H1 (cell line): ENCODE measurements around the gene TGFB2. TPM values are rescaled to one million over a fixed set of nuclear protein-coding genes. Genes with fewer than 3 reads are reported as not detected.

Experiments used
- CTCF ChIA-PET: fragments of 300-600 bp; sonication (Branson Sonifier 250); formaldehyde crosslinking; loops from one replicate; lab custom pipeline; 2021; ENCODE audit not compliant: partially characterized antibody; lab: Charles Lee
- POLR2A ChIA-PET: fragments of 300-600 bp; sonication (Branson Sonifier 250); formaldehyde crosslinking; loops from one replicate; lab custom pipeline; 2021; ENCODE audit warnings: inconsistent platforms; ENCODE audit not compliant: partially characterized antibody; lab: Charles Lee
- DNase-seq, 2 experiments: peaks; one replicate each; pipeline versions ENCODE4 v3.0.0 to v3.0.0-alpha.2; 2010 to 2022; ENCODE audit warnings: low spot score in 2 of 2, low read depth in 1 of 2, mixed read lengths in 1 of 2
- FAIRE-seq: peaks from 2 replicates; lab custom pipeline; 2011; peaks lifted over from hg19 to GRCh38; lab: Jason Lieb, UNC
- H2AFZ ChIP-seq: 2 replicates; pipeline ENCODE4 v1.8.1; 2012; ENCODE audit warnings: low read length, inconsistent platforms
- H2AK5ac ChIP-seq: 2 replicates; pipeline ENCODE4 v1.6.1; 2013; ENCODE audit warnings: low read depth, low read length
- H2BK120ac ChIP-seq: replicated peaks from 2 replicates; pipeline ENCODE3; 2013; ENCODE audit warnings: low read depth, low read length, inconsistent platforms
- H2BK12ac ChIP-seq: 2 replicates; pipeline ENCODE4 v1.6.1; 2013; ENCODE audit warnings: low read depth, low read length
- H2BK15ac ChIP-seq: 2 replicates; pipeline ENCODE4 v1.6.1; 2013; ENCODE audit warnings: low read length
- H2BK20ac ChIP-seq: 2 replicates; pipeline ENCODE4 v1.6.1; 2013; ENCODE audit warnings: low read length
- H2BK5ac ChIP-seq: 2 replicates; pipeline ENCODE4 v1.6.1; 2013; ENCODE audit warnings: low read depth, low read length
- H3K14ac ChIP-seq: 2 replicates; pipeline ENCODE4 v1.6.1; 2013; ENCODE audit warnings: inconsistent platforms; ENCODE audit not compliant: insufficient read length
- H3K18ac ChIP-seq: 2 replicates; pipeline ENCODE4 v1.6.1; 2013; ENCODE audit warnings: low read length; ENCODE audit errors: extremely low read depth
- H3K23ac ChIP-seq: 2 replicates; pipeline ENCODE4 v1.6.1; 2013; ENCODE audit warnings: inconsistent platforms; ENCODE audit not compliant: insufficient read length
- H3K23me2 ChIP-seq: 2 replicates; pipeline ENCODE4 v1.6.1; 2013; ENCODE audit warnings: low read depth, low read length
- H3K27ac ChIP-seq: 2 replicates; pipeline ENCODE4 v1.6.1; 2011; ENCODE audit warnings: low read depth, low read length, inconsistent platforms
- H3K27me3 ChIP-seq, 4 experiments: replicated peaks in 1 of 4; 1 replicate in 1 of 4; 2 replicates in 3 of 4; pipeline versions ENCODE4 v1.6.1 to v1.8.1; 2011 to 2013; ENCODE audit warnings: low read length in 3 of 4, mild to moderate bottlenecking in 3 of 4, inconsistent platforms in 2 of 4, mixed read lengths in 2 of 4, moderate library complexity in 1 of 4; ENCODE audit not compliant: control insufficient read depth in 3 of 4, insufficient read depth in 3 of 4; ENCODE audit errors: extremely low read depth in 1 of 4
- H3K36me3 ChIP-seq, 4 experiments: 2 replicates each; pipeline versions ENCODE4 v1.6.1 to v1.8.1; 2011 to 2013; ENCODE audit warnings: mild to moderate bottlenecking in 4 of 4, low read length in 3 of 4, moderate library complexity in 2 of 4, control low read depth in 1 of 4, inconsistent platforms in 1 of 4; ENCODE audit not compliant: insufficient read depth in 4 of 4, control insufficient read depth in 2 of 4
- H3K4ac ChIP-seq: replicated peaks from 2 replicates; pipeline ENCODE3; 2013; ENCODE audit warnings: low read length, low read depth, mixed read lengths, inconsistent platforms; ENCODE audit not compliant: insufficient read length
- H3K4me1 ChIP-seq, 4 experiments: replicated peaks in 1 of 4; 1 replicate in 1 of 4; 2 replicates in 3 of 4; pipeline versions ENCODE4 v1.6.1 to v1.8.1; 2011 to 2013; ENCODE audit warnings: low read length in 3 of 4, inconsistent platforms in 2 of 4, mixed read lengths in 1 of 4; ENCODE audit not compliant: insufficient read depth in 4 of 4, control insufficient read depth in 3 of 4
- H3K4me2 ChIP-seq, 2 experiments: 2 replicates each; pipeline versions ENCODE4 v1.6.1 to v1.8.1; 2011 to 2013; ENCODE audit warnings: low read depth in 2 of 2, low read length in 2 of 2, control low read depth in 1 of 2, inconsistent platforms in 1 of 2, mild to moderate bottlenecking in 1 of 2; ENCODE audit not compliant: insufficient read depth in 1 of 2
- H3K4me3 ChIP-seq, 4 experiments: fragments of 200-600, 300-600 bp in 1 of 4; sonication (generic), shearing (Covaris generic), sonication (Bioruptor Twin) in 1 of 4; 2 replicates each; pipeline versions ENCODE4 v1.5.1 to v1.8.1; 2011 to 2016; ENCODE audit warnings: low read length in 4 of 4, low read depth in 3 of 4, control low read depth in 2 of 4, inconsistent platforms in 2 of 4, mild to moderate bottlenecking in 2 of 4, mixed read lengths in 1 of 4, moderate library complexity in 1 of 4; ENCODE audit not compliant: insufficient read depth in 2 of 4; ENCODE audit errors: extremely low read depth in 1 of 4
- H3K56ac ChIP-seq: replicated peaks from 2 replicates; pipeline ENCODE3; 2013; ENCODE audit warnings: low read depth, mild to moderate bottlenecking, mixed read lengths, low read length, inconsistent platforms; ENCODE audit not compliant: insufficient read length
- H3K79me1 ChIP-seq: 2 replicates; pipeline ENCODE4 v1.6.1; 2013; ENCODE audit warnings: low read depth, low read length, control low read depth
- H3K79me2 ChIP-seq, 2 experiments: 2 replicates each; pipeline versions ENCODE4 v1.6.1 to v1.8.1; 2012 to 2013; ENCODE audit warnings: low read length in 2 of 2, mild to moderate bottlenecking in 2 of 2, inconsistent platforms in 1 of 2; ENCODE audit not compliant: insufficient read depth in 2 of 2, control insufficient read depth in 1 of 2
- H3K9ac ChIP-seq, 4 experiments: replicated peaks in 1 of 4; 1 replicate in 1 of 4; 2 replicates in 3 of 4; pipeline versions ENCODE4 v1.6.1 to v1.8.1; 2011 to 2013; ENCODE audit warnings: low read depth in 3 of 4, low read length in 3 of 4, control low read depth in 2 of 4, mild to moderate bottlenecking in 2 of 4, moderate library complexity in 2 of 4, inconsistent platforms in 1 of 4; ENCODE audit errors: extremely low read depth in 1 of 4
- H3K9me3 ChIP-seq, 2 experiments: 2 replicates each; pipeline versions ENCODE4 v1.6.1 to v1.8.1; 2012 to 2013; ENCODE audit warnings: mild to moderate bottlenecking in 2 of 2, moderate library complexity in 2 of 2, control low read depth in 1 of 2, inconsistent platforms in 1 of 2, low read depth in 1 of 2, low read length in 1 of 2, mixed read lengths in 1 of 2; ENCODE audit not compliant: insufficient read depth in 2 of 2
- H4K20me1 ChIP-seq, 2 experiments: replicated peaks in 1 of 2; 2 replicates each; pipeline versions ENCODE3 to v1.8.1; 2011 to 2013; ENCODE audit warnings: inconsistent platforms in 2 of 2, low read length in 2 of 2, mild to moderate bottlenecking in 1 of 2; ENCODE audit not compliant: insufficient read depth in 2 of 2, control insufficient read depth in 1 of 2
- H4K5ac ChIP-seq: 2 replicates; pipeline ENCODE4 v1.6.1; 2013; ENCODE audit warnings: low read length, low read depth, mixed read lengths, inconsistent platforms; ENCODE audit not compliant: insufficient read length
- H4K8ac ChIP-seq: 2 replicates; pipeline ENCODE4 v1.8.0; 2013; ENCODE audit warnings: mild to moderate bottlenecking, moderate library complexity, low read length, inconsistent platforms; ENCODE audit not compliant: insufficient read depth; ENCODE audit errors: extremely low read depth
- H4K91ac ChIP-seq: replicated peaks from 2 replicates; pipeline ENCODE3; 2013; ENCODE audit warnings: low read length, mixed read lengths, inconsistent platforms; ENCODE audit not compliant: insufficient read length
- KDM5A ChIP-seq: fragments of 200-600 bp; IDR thresholded peaks from 2 replicates; pipeline ENCODE4 v1.7.1; 2012; ENCODE audit warnings: mild to moderate bottlenecking, low read length, inconsistent platforms, mixed read lengths
- NRF1 ChIP-seq: IDR thresholded peaks from 2 replicates; pipeline ENCODE4 v1.6.1; 2011; ENCODE audit warnings: mild to moderate bottlenecking, low read depth, low read length, improper control_type of control experiment
- RXRA ChIP-seq: IDR thresholded peaks from 2 replicates; pipeline ENCODE4 v1.6.1; 2011; ENCODE audit warnings: low read depth, mild to moderate bottlenecking, low read length, moderate library complexity; ENCODE audit not compliant: insufficient read depth
- WGBS, 2 experiments: shearing (Covaris generic) in 1 of 2; methylation state at CpG; one replicate each; pipeline versions ENCODE4 v1.1.6 to v1.1.7; 2013 to 2015; ENCODE audit warnings: low lambda C conversion rate in 2 of 2, mixed read lengths in 2 of 2, inconsistent platforms in 1 of 2, low coverage in 1 of 2, missing lambda C conversion rate in 1 of 2; ENCODE audit not compliant: insufficient replicate concordance in 2 of 2, insufficient coverage in 1 of 2, insufficient read length in 1 of 2; ENCODE audit errors: extremely low coverage in 1 of 2, missing lambda C conversion rate in 1 of 2; 5-methylcytosine and 5-hydroxymethylcytosine counted together
- polyA plus RNA-seq, 7 experiments: library from polyadenylated mRNA; depleted of rRNA in 3 of 7; stranded (reverse) in 5 of 7; unstranded in 2 of 7; fragments of >200 nt in 5 of 7; fragments of 200-250 nt in 2 of 7; gene quantifications; 1 replicate in 5 of 7; 2 replicates in 1 of 7; 4 replicates in 1 of 7; pipeline versions ENCODE4 v1.2.1 to v1.2.3, GENCODE V29; 2011 to 2013; ENCODE audit warnings: missing spikeins in 2 of 7, mixed read lengths in 2 of 7
- total RNA-seq: library from RNA; stranded (reverse); fragmentation: NEBNext Ultra II Directional; extraction: Animal tissue kit (Norgen Biotek cat#: 25700); gene quantifications from 2 replicates; pipeline ENCODE4 v1.2.1, GENCODE V29; 2021

Gene TGFB2
- total and polyA plus RNA-seq, 2 of the 8 experiments (the other 6 are each of a cell fraction or from before 2014, with no cell fraction given), result 0.26 to 0.84 TPM

GRCh38 chr1:218323568-218324225 is 21.4 kb upstream of the TGFB2 start:
- Histone ChIP-seq H3K56ac (no peak overlapping the region), H4K8ac (peak overlapping the region; percentile 35; the same call in 1 of the 2 replicates), H3K27me3 (no peaks in the 10 kb centered on the region), H3K79me2 (peaks cover 0 to 8% of the 10 kb centered on the region in 2 experiments; a peak in 2 of 4 replicates), H3K79me1 (no peaks in the 10 kb centered on the region)
- 93% methylated on average over 13 of the region's 21 CpGs; no CpG with 5 or more reads in 1 of the 2 experiments for WGBS, 2 experiments
- TF ChIP-seq NRF1, result no peak
- TF ChIP-seq KDM5A, result no peak
- no peak for TF ChIP-seq RXRA
- TF ChIP-seq, all 59 proteins: peak for 0
- Histone ChIP-seq H4K20me1 (no peaks in the 10 kb centered on the region), H3K14ac (no peak overlapping the region), H3K4me2 (no peak overlapping the region), H3K23ac (no peak overlapping the region), H4K5ac (no peak overlapping the region), H3K23me2 (no peaks in the 10 kb centered on the region), H3K4me3 (no peak overlapping the region), H2BK20ac (no peak overlapping the region), H3K18ac (no peak overlapping the region), H4K91ac (no peak overlapping the region), H2AFZ (no peak overlapping the region), H2AK5ac (no peak overlapping the region), H2BK12ac (no peak overlapping the region), H3K9ac (no peak overlapping the region), H2BK5ac (no peak overlapping the region), H3K27ac (no peak overlapping the region; the same call in 1 of the 2 replicates), H2BK15ac (no peak overlapping the region), H2BK120ac (no peak overlapping the region), H3K4ac (no peak overlapping the region), H3K9me3 (no peaks in the 10 kb centered on the region), H3K4me1 (no peaks in the 10 kb centered on the region), H3K36me3 (peaks cover 0 to 16% (median 8%) of the 10 kb centered on the region in 4 experiments; a peak in 5 of 8 replicates)
- FAIRE-seq, result no peak
- CTCF ChIA-PET, result interaction anchor here (0.5 to 1.5 kb wide), 4 partner anchors 9 to 23 kb away, joined by 3 to 6 read pairs (median 3); no protein-coding TSS in a partner anchor
- POLR2A ChIA-PET, result interaction anchor here (0.5 to 1.5 kb wide), 2 partner anchors 39 to 295 kb away, joined by 3 read pairs; partner anchors contain the start of gene RRP15
- DNase-seq, result no peak
